ENCODE data around the gene FBLN7. TPM values are rescaled to one million over a fixed set of nuclear protein-coding genes. Genes with fewer than 3 reads are reported as not detected.

Gene FBLN7
- total and polyA plus RNA-seq, 2 of the 8 experiments (the other 6 are each of a cell fraction or from before 2014, with no cell fraction given), result 0.30 to 0.77 TPM

DNA sequence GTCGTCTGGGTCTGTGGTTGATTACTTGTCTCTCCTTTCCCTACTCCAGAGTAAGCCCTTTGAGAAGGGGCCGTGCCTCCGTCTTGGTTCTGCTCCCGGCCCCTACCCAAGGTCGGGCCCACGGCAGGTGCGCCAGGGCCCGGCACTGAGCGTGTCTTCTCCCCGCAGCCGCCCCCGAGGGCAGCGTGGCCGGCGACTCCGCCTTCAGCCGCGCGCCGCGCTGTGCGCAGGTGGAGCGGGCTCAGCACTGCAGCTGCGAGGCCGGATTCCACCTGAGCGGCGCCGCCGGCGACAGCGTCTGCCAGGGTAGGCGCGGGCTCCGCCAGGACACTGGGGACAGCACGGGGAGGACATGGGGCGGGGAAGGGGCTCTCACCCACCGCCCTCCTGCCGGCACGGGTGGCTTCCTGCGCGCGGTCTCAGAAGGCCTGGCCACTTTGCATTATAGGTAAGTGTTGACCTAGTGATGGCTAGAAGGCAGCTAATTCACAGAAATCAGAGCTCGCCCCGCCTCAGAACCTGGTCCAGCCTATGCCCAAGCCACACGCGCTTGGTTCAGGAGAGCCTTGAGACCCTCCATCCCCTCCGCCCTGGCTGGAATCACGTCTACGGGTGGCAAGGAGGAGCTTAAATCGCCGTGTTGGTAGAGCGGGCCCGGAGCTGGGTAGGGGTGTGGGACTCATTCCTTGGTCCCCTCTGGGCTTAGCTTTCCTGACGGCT, 43.5 kb downstream of the FBLN7 start (continued):
- TF ChIP-seq CTBP2 (IDR thresholded peaks at IDR 0.05; ENCODE audit: borderline replicate concordance, insufficient read depth, insufficient read length, low read length) (no peak), CHD2 (IDR thresholded peaks at IDR 0.05; ENCODE audit: low read length) (no peak), CREB1 (IDR thresholded peaks at IDR 0.05) (no peak), MAX (IDR thresholded peaks at IDR 0.05) (peak; percentile 96), BRCA1 (IDR thresholded peaks at IDR 0.05; ENCODE audit: low read depth, low read length) (no peak), RAD21 (IDR thresholded peaks at IDR 0.05 in 1 of 2, conservative IDR thresholded peaks at IDR 0.05 in 1 of 2; ENCODE audit: low read depth in 2 of 2, low read length in 2 of 2) (0 out of 4 replicates have a peak, but pooled peaks of 1 of the 2 experiments have one; percentile 16), SUZ12 (IDR thresholded peaks at IDR 0.05; ENCODE audit: low read length) (peak; percentile 54; the same call in 1 of the 2 replicates), SP4 (IDR thresholded peaks at IDR 0.05; ENCODE audit: low read length) (no peak), CBX8 (IDR thresholded peaks at IDR 0.05; ENCODE audit: borderline replicate concordance, low read depth, low read length) (no peak), KDM4A (IDR thresholded peaks at IDR 0.05; ENCODE audit: low read depth, low read length, severe bottlenecking) (peak; percentile 45), TBP (IDR thresholded peaks at IDR 0.05; ENCODE audit: low read depth, low read length) (no peak), TEAD4 (IDR thresholded peaks at IDR 0.05; ENCODE audit: low read depth, low read length) (0 out of 2 replicates have a peak, but pooled peaks have one; percentile 17), SIX5 (IDR thresholded peaks at IDR 0.05; ENCODE audit: low read depth, low read length) (no peak), EGR1 (IDR thresholded peaks at IDR 0.05; ENCODE audit: borderline replicate concordance, low read depth, low read length) (no peak), TCF12 (IDR thresholded peaks at IDR 0.05; ENCODE audit: low read depth, low read length) (0 out of 2 replicates have a peak, but pooled peaks have one; percentile 64), MAFK (IDR thresholded peaks at IDR 0.05; ENCODE audit: low read depth, low read length) (no peak), BCL11A (IDR thresholded peaks at IDR 0.05; ENCODE audit: low read depth in 2 of 2, low read length in 2 of 2) (no peak), USF2 (IDR thresholded peaks at IDR 0.05; ENCODE audit: low read length) (no peak), HDAC2 (IDR thresholded peaks at IDR 0.05; ENCODE audit: borderline replicate concordance in 1 of 2, low read depth in 2 of 2, low read length in 2 of 2) (no peak), POLR2AphosphoS5 (IDR thresholded peaks at IDR 0.05; ENCODE audit: low read depth, low read length) (no peak), EZH2 (IDR thresholded peaks at IDR 0.05; ENCODE audit: low read depth, low read length, severe bottlenecking) (peak; percentile 46), RFX5 (IDR thresholded peaks at IDR 0.05; ENCODE audit: borderline replicate concordance, low read depth, low read length) (no peak), CEBPB (IDR thresholded peaks at IDR 0.05; ENCODE audit: low read depth, low read length) (no peak), YY1 (IDR thresholded peaks at IDR 0.05; ENCODE audit: low read depth, low read length) (no peak)

Data from H1 (cell line).